Measurements from ENCODE around the gene ZC3H7A. TPM values are rescaled to one million over a fixed set of nuclear protein-coding genes. Genes with fewer than 3 reads are reported as not detected.

The ZC3H7A gene
- total and polyA plus RNA-seq, 2 of the 8 experiments (the other 6 are each of a cell fraction or from before 2014, with no cell fraction given): 32.0 to 55.9 TPM

DNA sequence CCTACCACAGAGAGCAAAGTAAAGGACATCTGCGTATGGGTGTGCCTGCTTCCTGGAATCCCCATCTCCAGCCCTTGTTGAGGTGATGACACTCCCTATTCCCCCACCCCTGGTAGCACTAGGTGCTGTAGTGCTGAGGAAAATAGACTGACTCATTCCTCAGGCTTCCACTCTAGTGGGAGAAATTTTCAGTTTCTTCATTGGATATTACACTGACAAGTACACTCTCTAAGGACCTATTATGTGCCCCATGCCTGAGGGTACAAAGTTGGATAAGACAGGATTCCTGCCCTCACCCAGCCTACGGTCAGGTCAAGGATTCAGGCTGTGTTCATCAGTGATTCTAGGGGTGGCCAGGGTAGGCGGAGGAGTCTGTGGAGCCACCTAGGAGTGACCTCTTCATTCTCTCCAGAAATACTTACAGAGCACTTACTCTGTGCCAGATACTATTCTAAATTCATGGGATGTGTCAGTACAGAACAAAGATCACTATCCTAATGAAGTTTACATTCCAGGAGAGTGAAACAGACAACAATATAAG lies 4.5 kb upstream of the ZC3H7A start (continued):
- TF ChIP-seq POU5F1 (IDR thresholded peaks at IDR 0.05; ENCODE audit: low read depth, low read length) (no peak), HDAC6 (IDR thresholded peaks at IDR 0.05; ENCODE audit: low read depth, low read length) (no peak), POLR2A (IDR thresholded peaks at IDR 0.05; ENCODE audit: control extremely low read depth in 1 of 2, low read depth in 2 of 2, low read length in 2 of 2) (no peak), GABPA (IDR thresholded peaks at IDR 0.05; ENCODE audit: borderline replicate concordance, insufficient read depth, low read length) (no peak), SAP30 (IDR thresholded peaks at IDR 0.05; ENCODE audit: insufficient read depth, insufficient replicate concordance, low read length) (no peak), SP1 (IDR thresholded peaks at IDR 0.05; ENCODE audit: low read depth, low read length) (no peak), SP4 (IDR thresholded peaks at IDR 0.05; ENCODE audit: low read length) (no peak), BRCA1 (IDR thresholded peaks at IDR 0.05; ENCODE audit: low read depth, low read length) (no peak)
